ENCODE results near the gene PRKCE. TPM values are rescaled to one million over a fixed set of nuclear protein-coding genes. Genes with fewer than 3 reads are reported as not detected.

PRKCE gene
- total and polyA plus RNA-seq, 2 donors (not counting 1 experiment from before 2014, with no cell fraction given), result 23.6 to 271 TPM

GRCh38 chr2:46026431-46026830 is 375.0 kb downstream of the PRKCE start:
- Histone ChIP-seq H3K4me1 (ENCODE audit: control insufficient read depth in 2 of 2, insufficient read depth in 2 of 2, low read length in 2 of 2) (no peaks in the 10 kb centered on the region), H3K9ac (ENCODE audit: low read length) (no peak overlapping the region), H3K4me2 (replicated peaks; ENCODE audit: low read depth, low read length, poor library complexity, severe bottlenecking) (no peak overlapping the region), H3K27ac (ENCODE audit: low read length in 2 of 2) (no peak overlapping the region), H3K4me3 (ENCODE audit: control extremely low read depth in 1 of 5, extremely low read depth in 1 of 5, insufficient read depth in 1 of 5, low read depth in 2 of 5, low read length in 4 of 5) (no peak overlapping the region), H4K20me1 (ENCODE audit: control insufficient read depth, insufficient read depth, low read length, poor library complexity, severe bottlenecking) (no peaks in the 10 kb centered on the region), H3K36me3 (replicated peaks in 1 of 2; ENCODE audit: control extremely low read depth in 1 of 2, control insufficient read depth in 1 of 2, extremely low read depth in 1 of 2, insufficient read depth in 2 of 2, low read length in 1 of 2) (peaks cover 0 to 38% of the 10 kb centered on the region in 2 experiments), H3K79me2 (ENCODE audit: control insufficient read depth, insufficient read depth, low read length) (no peaks in the 10 kb centered on the region), H3K27me3 (replicated peaks in 1 of 4; ENCODE audit: control extremely low read depth in 1 of 4, control insufficient read depth in 3 of 4, insufficient read depth in 4 of 4, low read length in 3 of 4) (no peaks in the 10 kb centered on the region), H2AFZ (ENCODE audit: insufficient read depth, low read depth, low read length, poor library complexity, severe bottlenecking) (no peak overlapping the region), H3K9me3 (ENCODE audit: control extremely low read depth in 1 of 3, control insufficient read depth in 2 of 3, insufficient read depth in 1 of 3, low read length in 2 of 3) (no peaks in the 10 kb centered on the region)
- intact Hi-C loops (cut with micrococcal nuclease), result no loop called here
- TF ChIP-seq CTCF (IDR thresholded peaks at IDR 0.05) (no peak), EZH2 (IDR thresholded peaks at IDR 0.05; ENCODE audit: borderline replicate concordance, insufficient read depth, low read depth, low read length, poor library complexity, severe bottlenecking) (no peak)
- POLR2A ChIA-PET, result no interaction called here
- 80% methylated on average over 1 of the region's 1 CpG for WGBS (ENCODE audit: insufficient coverage)
- ATAC-seq (ENCODE audit: low read depth), result no peak
- CTCF ChIA-PET, result no interaction called here
- Mint-ChIP-seq H3K4me1 (no peaks in the 10 kb centered on the region), H3K9me3 (ENCODE audit: insufficient read depth) (no peaks in the 10 kb centered on the region), H3K4me3 (no peak overlapping the region), H3K27me3 (no peaks in the 10 kb centered on the region), H3K27ac (no peak overlapping the region)
- no peak for DNase-seq

DNA sequence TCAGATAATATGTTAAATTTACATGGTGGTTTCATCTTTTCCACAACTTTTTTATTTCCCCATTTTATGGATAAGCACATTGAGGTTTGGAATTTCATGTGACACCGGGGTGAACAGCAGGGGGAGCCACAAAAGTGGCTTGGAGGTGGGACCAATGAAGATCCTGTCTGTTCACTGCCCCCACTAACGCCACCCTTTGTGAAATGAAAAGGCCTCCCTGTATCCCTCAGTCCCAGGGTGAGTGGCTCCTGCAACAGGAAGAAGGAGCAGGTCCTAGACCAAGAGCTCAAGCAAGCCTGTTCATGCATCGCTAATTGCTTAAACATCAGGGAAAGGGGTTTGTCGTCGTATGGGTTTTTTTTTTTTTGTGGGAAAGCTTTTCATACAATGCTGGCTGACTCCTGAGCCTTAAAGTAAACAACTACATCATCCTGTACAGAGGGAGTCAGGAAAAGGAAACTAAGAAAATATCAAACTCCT is 377.9 kb downstream of the PRKCE start:
- H3K27ac ChIP-seq (ENCODE audit: low read length in 2 of 2), result no peak overlapping the region
- ATAC-seq (ENCODE audit: low read depth) (no peak), DNase-seq (no peak)
- H3K79me2 ChIP-seq (ENCODE audit: control insufficient read depth, insufficient read depth, low read length), result no peaks in the 10 kb centered on the region
- intact Hi-C loops (cut with micrococcal nuclease), result no loop called here
- H3K27me3 Mint-ChIP-seq, result no peaks in the 10 kb centered on the region
- no peak overlapping the region for H3K4me3 Mint-ChIP-seq
- no peaks in the 10 kb centered on the region for H4K20me1 ChIP-seq (ENCODE audit: control insufficient read depth, insufficient read depth, low read length, poor library complexity, severe bottlenecking)
- no peak overlapping the region for H3K4me2 ChIP-seq (replicated peaks; ENCODE audit: low read depth, low read length, poor library complexity, severe bottlenecking)
- no peaks in the 10 kb centered on the region for H3K9me3 Mint-ChIP-seq (ENCODE audit: insufficient read depth)
- ChIA-PET CTCF (interaction anchor here (1.1 kb wide), 1 partner anchor 11 kb away, joined by 3 read pairs; no protein-coding TSS in a partner anchor), POLR2A (interaction anchor here (0.6 to 0.7 kb wide), 2 partner anchors 800 to 1255 kb away, joined by 4 to 5 read pairs; no protein-coding TSS in a partner anchor)
- H2AFZ ChIP-seq (ENCODE audit: insufficient read depth, low read depth, low read length, poor library complexity, severe bottlenecking), result no peak overlapping the region
- 100% methylated on average over 1 of the region's 5 CpGs for WGBS (ENCODE audit: insufficient coverage)
- no peaks in the 10 kb centered on the region for H3K9me3 ChIP-seq (ENCODE audit: control extremely low read depth in 1 of 3, control insufficient read depth in 2 of 3, insufficient read depth in 1 of 3, low read length in 2 of 3)
- H3K4me1 ChIP-seq (ENCODE audit: control insufficient read depth in 2 of 2, insufficient read depth in 2 of 2, low read length in 2 of 2), result no peaks in the 10 kb centered on the region
- no peak overlapping the region for H3K9ac ChIP-seq (ENCODE audit: low read length)
- H3K4me3 ChIP-seq (ENCODE audit: control extremely low read depth in 1 of 5, extremely low read depth in 1 of 5, insufficient read depth in 1 of 5, low read depth in 2 of 5, low read length in 4 of 5), result no peak overlapping the region
- H3K27me3 ChIP-seq (replicated peaks in 1 of 4; ENCODE audit: control extremely low read depth in 1 of 4, control insufficient read depth in 3 of 4, insufficient read depth in 4 of 4, low read length in 3 of 4), result no peaks in the 10 kb centered on the region
- TF ChIP-seq EZH2 (IDR thresholded peaks at IDR 0.05; ENCODE audit: borderline replicate concordance, insufficient read depth, low read depth, low read length, poor library complexity, severe bottlenecking) (no peak), CTCF (IDR thresholded peaks at IDR 0.05) (no peak)
- peaks cover 0 to 37% of the 10 kb centered on the region in 2 experiments for H3K36me3 ChIP-seq (replicated peaks in 1 of 2; ENCODE audit: control extremely low read depth in 1 of 2, control insufficient read depth in 1 of 2, extremely low read depth in 1 of 2, insufficient read depth in 2 of 2, low read length in 1 of 2)
- H3K27ac Mint-ChIP-seq, result no peak overlapping the region
- H3K4me1 Mint-ChIP-seq, result no peaks in the 10 kb centered on the region
